Stimulated activated CD8-positive, alpha-beta memory T cell treated with anti-CD3 and anti-CD28 coated beads, Interleukin-4, amount 100 ng/mL, for 24 hours (primary cell): ENCODE data around the gene KCNK10.

ENCODE experiments used
- DNase-seq: peaks from one replicate; pipeline ENCODE4 v3.0.0-alpha.2; 2020; ENCODE audit warnings: low read depth

KCNK10 gene

GRCh38 chr14:88179716-88180115 lies 143.4 kb downstream of the KCNK10 start:
- DNase-seq, result no peak

- no peak for DNase-seq
Observed at GRCh38 chr14:88170333-88170732, 152.7 kb downstream of the KCNK10 start.

GRCh38 chr14:88168498-88169165 lies 154.4 kb downstream of the KCNK10 start:
- peak; percentile 16 for DNase-seq

GRCh38 chr14:88168025-88168424 lies 155.0 kb downstream of the KCNK10 start:
- DNase-seq, result no peak

GRCh38 chr14:88166616-88167015 lies 156.5 kb downstream of the KCNK10 start:
- DNase-seq, result no peak

- DNase-seq, result no peak
Observed at GRCh38 chr14:88164906-88165534, 158.0 kb downstream of the KCNK10 start.

- no peak for DNase-seq
Observed at GRCh38 chr14:88163731-88164255, 159.3 kb downstream of the KCNK10 start.

GRCh38 chr14:88156127-88156526 lies 166.9 kb downstream of the KCNK10 start:
- DNase-seq, result no peak

GRCh38 chr14:88154926-88155325 lies 168.1 kb downstream of the KCNK10 start:
- DNase-seq, result no peak

GRCh38 chr14:88154321-88154720 lies 168.7 kb downstream of the KCNK10 start:
- no peak for DNase-seq

GRCh38 chr14:88146881-88147649 lies 176.0 kb downstream of the KCNK10 start:
- DNase-seq, result no peak

GRCh38 chr14:88143810-88144209 lies 179.3 kb downstream of the KCNK10 start:
- DNase-seq, result no peak

GRCh38 chr14:88142997-88143396 lies 180.1 kb downstream of the KCNK10 start:
- no peak for DNase-seq

GRCh38 chr14:88140874-88141273 lies 182.2 kb downstream of the KCNK10 start:
- DNase-seq, result no peak

- no peak for DNase-seq
Observed at GRCh38 chr14:88137327-88137726, 185.7 kb downstream of the KCNK10 start.
